Activated CD4-positive, CD25-positive, alpha-beta regulatory T cell treated with anti-CD3 and anti-CD28 coated beads, Interleukin-2, amount 50 U/mL, for 24 hours (primary cell): Measurements from ENCODE around the gene MTREX.

ENCODE experiments used
- ATAC-seq, 2 donors: fragments of 150-1000 bp; cut with Tn5 transposase; one replicate each; pipeline ENCODE4 v1.10.0; 2021; ENCODE audit warnings: mild to moderate bottlenecking in 1 of 2, moderate library complexity in 1 of 2

Gene MTREX

DNA sequence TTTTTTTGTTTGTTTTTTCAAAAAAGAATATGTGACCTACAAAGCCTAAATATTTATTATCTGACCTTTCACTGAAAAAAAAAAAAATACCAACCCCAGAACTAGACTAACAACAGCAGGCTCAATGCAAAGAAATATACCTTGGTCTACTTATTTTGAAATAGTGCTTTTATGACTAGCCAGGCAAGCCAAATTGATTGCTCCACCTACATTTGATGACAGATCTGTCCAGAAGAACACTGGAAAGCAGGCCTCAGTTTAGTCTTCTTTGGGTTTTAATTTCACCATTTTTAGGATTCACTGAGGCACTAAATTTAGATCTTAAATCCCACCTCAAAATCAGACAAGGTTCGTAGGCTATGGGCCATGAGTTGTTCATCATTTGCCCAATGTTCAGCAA lies 129.7 kb downstream of the MTREX start:
- no peak for ATAC-seq

GRCh38 chr5:55437859-55438206 lies 130.0 kb downstream of the MTREX start:
- ATAC-seq, result no peak

DNA sequence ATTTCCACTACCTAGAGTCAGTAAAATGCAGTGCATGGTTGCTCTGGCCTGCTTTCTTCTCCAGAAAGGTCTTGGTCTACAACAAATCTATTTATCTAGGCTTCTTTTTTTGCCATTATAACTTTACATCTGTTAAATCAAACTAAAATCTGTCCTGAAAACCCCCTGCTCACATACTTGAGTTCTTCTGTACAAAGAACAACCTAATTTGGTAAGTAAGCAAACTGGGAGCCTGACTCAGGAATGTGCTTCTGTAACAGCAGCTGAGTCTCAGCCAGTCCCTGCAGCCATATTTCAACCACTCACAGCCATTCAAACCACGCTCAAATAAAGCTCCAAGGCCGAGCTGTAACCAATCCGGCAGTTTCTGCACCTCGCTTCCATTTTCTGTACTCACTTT lies 131.2 kb downstream of the MTREX start:
- no peak for ATAC-seq

DNA sequence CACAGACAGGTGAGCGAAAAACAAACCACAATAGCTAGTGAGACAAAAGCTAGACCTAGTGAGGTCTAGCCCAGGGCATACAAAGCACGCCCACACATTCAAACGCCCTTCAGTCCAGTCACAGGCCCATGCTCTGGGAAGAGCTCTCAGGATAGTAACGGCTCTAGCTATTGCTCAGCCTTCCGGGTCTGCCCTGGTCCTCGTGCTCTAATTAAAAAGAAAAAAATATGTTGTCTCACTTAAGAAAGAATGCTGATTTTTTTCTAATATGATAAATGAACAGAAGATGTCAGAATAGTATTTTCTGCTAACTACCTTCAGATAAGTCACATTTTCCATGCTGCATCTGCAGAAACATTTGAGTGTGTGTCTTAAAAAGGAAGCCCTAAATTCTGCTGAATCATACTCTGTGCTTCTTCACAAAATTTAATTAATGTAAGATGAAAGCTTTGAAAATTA lies 132.4 kb downstream of the MTREX start:
- ATAC-seq, result peak; percentile 66 to 75

- ATAC-seq, result no peak
These were observed 133.4 kb downstream of the MTREX start for GRCh38 chr5:55441107-55441771.

DNA sequence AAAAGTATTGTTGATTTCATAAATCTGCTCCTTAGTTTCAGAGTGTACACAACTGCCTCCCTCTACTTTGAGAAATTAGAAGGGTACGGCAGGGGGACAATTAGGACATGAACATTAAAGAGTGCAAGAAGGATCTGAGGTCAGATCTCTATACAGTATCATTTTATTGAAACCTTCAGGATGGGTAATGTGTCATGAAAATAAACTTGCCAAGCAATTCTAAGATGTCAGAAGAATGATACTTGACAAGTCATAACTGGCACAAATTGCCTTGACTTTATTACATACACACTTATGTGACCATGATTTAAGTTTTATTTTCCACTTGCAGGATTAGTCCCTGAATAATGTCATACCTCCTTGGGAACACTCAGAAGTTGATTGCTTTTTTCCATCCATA lies 134.2 kb downstream of the MTREX start:
- ATAC-seq, result no peak

- no peak for ATAC-seq
These were observed 138.0 kb downstream of the MTREX start for GRCh38 chr5:55445791-55446190.

GRCh38 chr5:55446640-55447351 lies 139.0 kb downstream of the MTREX start:
- ATAC-seq, result no peak

- ATAC-seq, result no peak
These were observed 142.4 kb downstream of the MTREX start for GRCh38 chr5:55450050-55450765.

- ATAC-seq, result no peak
These were observed 144.2 kb downstream of the MTREX start for GRCh38 chr5:55451976-55452375.

DNA sequence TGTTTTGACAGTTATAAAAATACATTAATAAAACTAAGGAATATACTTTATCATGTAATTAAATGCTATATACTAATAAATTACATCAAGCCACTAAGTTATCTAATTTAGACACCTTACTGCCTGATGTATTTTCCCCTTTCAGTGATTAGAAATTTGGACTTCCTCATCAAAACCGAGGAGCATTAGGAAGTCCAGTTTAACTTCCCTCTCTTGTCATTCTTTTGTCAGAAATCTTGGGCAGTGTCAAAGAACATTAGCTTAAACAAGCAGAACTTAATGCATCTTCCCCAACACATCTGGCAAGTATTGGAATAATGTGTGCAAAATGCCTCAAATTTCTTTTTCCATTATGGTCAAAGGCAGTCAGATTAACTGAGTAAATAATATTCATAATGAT lies 145.4 kb downstream of the MTREX start:
- ATAC-seq, result no peak

GRCh38 chr5:55454282-55454681 lies 146.5 kb downstream of the MTREX start:
- ATAC-seq, result no peak

- ATAC-seq, result peak in 1 of 2 donors; percentile 49
These were observed 148.6 kb downstream of the MTREX start for GRCh38 chr5:55456216-55456895.

- ATAC-seq, result no peak
These were observed 151.8 kb downstream of the MTREX start for GRCh38 chr5:55459572-55459971.

- ATAC-seq, result no peak
These were observed 155.8 kb downstream of the MTREX start for GRCh38 chr5:55463613-55464012.

GRCh38 chr5:55467862-55468551 lies 160.2 kb downstream of the MTREX start:
- no peak for ATAC-seq

GRCh38 chr5:55469839-55470238 lies 162.1 kb downstream of the MTREX start:
- no peak for ATAC-seq

GRCh38 chr5:55470282-55470681 lies 162.5 kb downstream of the MTREX start:
- ATAC-seq, result no peak

- no peak for ATAC-seq
These were observed 163.7 kb downstream of the MTREX start for GRCh38 chr5:55471468-55471867.

DNA sequence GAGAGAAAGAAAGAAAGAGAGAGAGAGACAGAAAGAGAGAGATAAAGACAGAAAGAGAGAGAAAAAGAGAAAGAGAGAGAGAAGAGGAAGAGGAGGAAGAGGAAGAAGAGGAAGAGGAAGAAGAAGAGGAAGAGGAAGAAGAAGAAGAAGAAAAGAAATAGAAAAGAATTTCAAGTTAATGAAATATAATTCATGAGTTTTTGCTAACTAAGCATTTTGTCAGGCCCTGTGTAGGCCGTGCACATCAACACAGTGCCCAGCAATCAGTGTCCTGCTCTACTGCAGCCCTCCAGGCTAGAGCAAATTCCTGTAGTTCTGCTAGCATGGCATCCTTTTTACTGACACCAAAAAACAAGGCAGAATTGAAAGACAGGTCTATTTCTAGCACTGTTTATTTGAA lies 164.9 kb downstream of the MTREX start:
- ATAC-seq, result no peak
